Measurements from ENCODE around the gene SUPT20H. TPM values are rescaled to one million over a fixed set of nuclear protein-coding genes. Genes with fewer than 3 reads are reported as not detected.

The SUPT20H gene
- total and polyA plus RNA-seq, 2 experiments from 2014 or later, result 47.5 to 58.3 TPM

- Histone ChIP-seq H3K9me2 (replicated peaks; ENCODE audit: insufficient read depth) (no peaks in the 10 kb centered on the region), H3K4me3 (no peak overlapping the region), H3K36me3 (replicated peaks; ENCODE audit: insufficient read depth, low read depth) (no peaks in the 10 kb centered on the region), H3K27ac (no peak overlapping the region), H3K79me2 (no peaks in the 10 kb centered on the region), H2AFZ (no peak overlapping the region), H3K4me1 (ENCODE audit: insufficient read depth) (no peaks in the 10 kb centered on the region), H4K20me1 (ENCODE audit: insufficient read depth, poor library complexity, severe bottlenecking) (no peaks in the 10 kb centered on the region), H3K4me2 (no peak overlapping the region), H3K9me3 (ENCODE audit: low read depth) (no peaks in the 10 kb centered on the region), H3K27me3 (no peaks in the 10 kb centered on the region)
- 82% methylated on average over 2 of the region's 2 CpGs for WGBS (ENCODE audit: low lambda C conversion rate, missing lambda C conversion rate)
- TF ChIP-seq EZH2 (IDR thresholded peaks at IDR 0.05; ENCODE audit: borderline replicate concordance), result no peak
- no peak for TF ChIP-seq EZH2phosphoT487 (IDR thresholded peaks at IDR 0.05; ENCODE audit: low read depth, severe bottlenecking, unreplicated experiment)
- TF ChIP-seq CTCF (IDR thresholded peaks at IDR 0.05; ENCODE audit: poor library complexity), result no peak
- DNase-seq (ENCODE audit: low spot score), result no peak
These were observed 93.7 kb downstream of the SUPT20H start for GRCh38 chr13:36965767-36966166.

- 97% methylated on average over 2 of the region's 2 CpGs for WGBS (ENCODE audit: low lambda C conversion rate, missing lambda C conversion rate)
- Histone ChIP-seq H3K9me3 (ENCODE audit: low read depth) (no peaks in the 10 kb centered on the region), H3K36me3 (replicated peaks; ENCODE audit: insufficient read depth, low read depth) (no peaks in the 10 kb centered on the region), H4K20me1 (ENCODE audit: insufficient read depth, poor library complexity, severe bottlenecking) (no peaks in the 10 kb centered on the region), H2AFZ (no peak overlapping the region), H3K4me1 (ENCODE audit: insufficient read depth) (no peaks in the 10 kb centered on the region), H3K4me3 (no peak overlapping the region), H3K9me2 (replicated peaks; ENCODE audit: insufficient read depth) (no peaks in the 10 kb centered on the region), H3K27me3 (no peaks in the 10 kb centered on the region), H3K27ac (no peak overlapping the region), H3K79me2 (no peaks in the 10 kb centered on the region), H3K4me2 (no peak overlapping the region)
- no peak for TF ChIP-seq CTCF (IDR thresholded peaks at IDR 0.05; ENCODE audit: poor library complexity)
- TF ChIP-seq EZH2phosphoT487 (IDR thresholded peaks at IDR 0.05; ENCODE audit: low read depth, severe bottlenecking, unreplicated experiment), result no peak
- no peak for TF ChIP-seq EZH2 (IDR thresholded peaks at IDR 0.05; ENCODE audit: borderline replicate concordance)
- no peak for DNase-seq (ENCODE audit: low spot score)
These were observed 99.9 kb downstream of the SUPT20H start for GRCh38 chr13:36959456-36960116.

Other genes with a start within 250 kb of the SUPT20H start
- 2.7 and 2.9 TPM in 2 replicates for gene RFXAP, start 240.5 kb downstream of the SUPT20H start, total RNA-seq
- gene RFXAP, start 240.5 kb downstream of the SUPT20H start, polyA plus RNA-seq, result 3.1 and 5.8 TPM in 2 replicates
- 5.8 and 6.6 TPM in 2 replicates for gene SMAD9, start 139.4 kb downstream of the SUPT20H start, total RNA-seq
- gene SMAD9, start 139.4 kb downstream of the SUPT20H start, polyA plus RNA-seq, result 3.2 and 4.1 TPM in 2 replicates
- gene ALG5, start 60.3 kb downstream of the SUPT20H start, total RNA-seq, result 66.2 and 69.9 TPM in 2 replicates
- 99.4 and 100 TPM in 2 replicates for gene ALG5, start 60.3 kb downstream of the SUPT20H start, polyA plus RNA-seq
- 31.8 and 35.6 TPM in 2 replicates for gene EXOSC8, start 58.9 kb downstream of the SUPT20H start, total RNA-seq
- gene EXOSC8, start 58.9 kb downstream of the SUPT20H start, polyA plus RNA-seq, result 61.1 and 61.3 TPM in 2 replicates
- not detected in 2 replicates for gene CSNK1A1L, start 46.0 kb upstream of the SUPT20H start, total RNA-seq
- not detected in 2 replicates for gene CSNK1A1L, start 46.0 kb upstream of the SUPT20H start, polyA plus RNA-seq